ENCODE results near the gene GPAM.
"Not testable (repeated sequence)": the region's sequence is repeated elsewhere in the genome, so short reads cannot be mapped to it uniquely, and the experiment has no call there.

Gene GPAM

DNA sequence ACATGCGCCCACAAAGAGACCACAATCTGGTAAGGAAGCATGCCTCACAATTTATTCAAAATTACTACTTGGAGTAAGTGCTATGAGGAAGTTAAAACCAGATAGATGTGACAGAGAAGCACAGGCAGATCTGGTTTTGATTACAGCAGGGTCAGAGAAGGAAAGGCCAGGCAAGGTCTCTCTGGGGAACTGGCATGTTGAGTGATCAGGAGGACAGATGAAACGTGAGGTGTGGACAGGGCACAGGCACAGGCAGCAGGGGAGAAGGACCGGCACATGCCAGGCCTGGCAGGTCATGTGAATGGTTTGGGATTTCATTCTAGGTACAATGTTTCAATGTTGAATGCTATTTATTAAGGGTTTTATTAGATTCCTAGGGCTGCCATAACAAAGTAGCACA, 51.6 kb downstream of the GPAM start:
- no peak for DNase-seq (ENCODE audit: low read depth)

DNA sequence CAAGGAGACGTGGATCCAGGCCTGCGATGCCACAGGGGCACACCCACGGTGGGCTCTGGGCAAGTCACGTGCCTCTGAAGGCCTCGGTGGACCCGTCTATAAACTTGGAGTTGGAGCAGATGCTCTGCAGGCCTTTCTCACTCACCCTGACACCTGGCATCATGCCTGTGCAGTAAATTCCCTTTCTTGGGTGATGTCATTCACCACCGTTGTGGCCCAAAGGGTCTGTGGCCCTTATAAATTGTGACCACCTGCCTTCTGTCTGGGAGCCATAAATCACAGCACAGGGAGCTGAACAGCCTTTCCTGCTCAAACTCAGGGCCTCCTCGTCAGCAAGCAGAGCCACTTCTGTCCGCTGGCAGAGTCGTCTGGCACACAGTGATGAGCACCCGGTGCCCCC, 52.2 kb downstream of the GPAM start:
- no peak for DNase-seq (ENCODE audit: low read depth)

DNA sequence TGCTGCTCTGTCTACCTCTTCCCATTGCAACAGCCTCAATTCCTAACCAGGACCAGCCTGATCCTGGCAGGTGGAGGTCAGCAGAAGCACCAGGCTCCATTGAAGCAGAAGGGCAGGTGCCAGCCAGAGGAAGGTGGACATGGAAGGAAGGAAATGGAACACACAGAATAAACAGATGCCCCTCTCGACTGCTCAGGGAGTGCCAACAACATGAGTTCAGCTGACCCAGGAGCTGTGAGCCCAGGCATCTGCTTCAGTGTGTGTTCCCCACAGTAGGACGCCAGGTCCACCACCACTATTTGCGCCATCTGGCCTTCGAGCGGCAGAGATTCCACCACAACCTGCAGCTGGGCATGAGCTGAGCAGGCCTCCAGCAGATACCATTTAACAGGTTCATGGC, 56.7 kb downstream of the GPAM start:
- DNase-seq (ENCODE audit: low read depth) = no peak

DNA sequence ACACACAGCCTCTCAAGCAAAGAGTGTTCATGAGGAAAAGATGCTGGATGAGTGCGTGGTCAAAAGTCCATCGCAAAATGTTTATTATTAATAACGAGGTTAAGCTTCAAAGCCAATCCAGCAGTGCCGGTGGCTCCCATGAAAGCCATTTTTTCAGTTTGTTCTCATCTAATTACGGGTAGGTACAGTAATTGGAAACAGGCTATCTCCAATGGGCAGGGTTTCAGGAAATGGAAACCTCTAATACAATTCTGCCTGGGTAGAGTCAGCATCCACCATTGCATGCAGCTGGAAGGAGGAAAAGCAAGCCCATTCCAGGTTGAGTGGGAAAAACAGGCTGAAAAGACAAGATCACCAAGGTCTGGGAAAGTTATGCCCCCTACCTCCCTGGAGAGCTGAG, 57.4 kb downstream of the GPAM start:
- no peak for DNase-seq (ENCODE audit: low read depth)

DNA sequence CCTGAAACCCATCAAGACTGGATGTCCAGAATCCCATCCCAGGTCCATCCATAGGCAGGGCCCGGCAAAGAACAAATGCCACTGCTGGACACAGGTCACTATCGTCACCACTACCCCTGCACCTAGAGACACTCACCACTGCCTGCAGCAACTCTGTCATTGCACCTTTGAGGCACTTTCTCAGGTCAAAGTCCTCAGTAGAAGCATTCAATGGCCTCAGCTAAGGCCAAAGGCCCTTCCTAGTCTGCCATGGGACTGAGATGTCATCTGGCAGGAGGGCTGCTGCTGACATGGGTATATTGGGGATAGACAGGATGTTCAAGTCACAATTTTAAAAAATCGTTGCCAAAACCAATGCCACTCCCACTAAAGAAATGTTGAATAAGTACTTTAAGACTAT, 58.7 kb downstream of the GPAM start:
- DNase-seq (ENCODE audit: low read depth) = no peak

DNA sequence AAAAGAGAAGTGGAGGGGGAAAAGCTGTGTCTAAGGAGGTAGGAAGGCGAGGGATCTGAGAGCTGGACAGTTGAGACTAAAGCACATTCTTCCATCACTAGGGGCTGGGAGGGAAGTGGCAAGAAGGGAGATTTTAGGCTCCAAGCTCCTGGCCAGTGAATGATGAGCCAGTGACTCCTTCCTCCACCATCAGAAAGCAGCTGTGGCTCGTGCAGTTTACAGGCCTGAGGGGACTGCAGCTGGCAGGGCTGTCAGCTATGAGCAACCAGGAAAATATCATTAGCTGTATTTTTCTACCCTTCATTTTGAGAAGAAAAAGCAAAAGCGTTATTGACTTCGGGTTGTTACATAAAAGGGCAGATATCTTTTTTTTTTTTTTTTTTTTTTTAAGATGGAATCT, 60.7 kb downstream of the GPAM start:
- no peak for DNase-seq (ENCODE audit: low read depth)

DNA sequence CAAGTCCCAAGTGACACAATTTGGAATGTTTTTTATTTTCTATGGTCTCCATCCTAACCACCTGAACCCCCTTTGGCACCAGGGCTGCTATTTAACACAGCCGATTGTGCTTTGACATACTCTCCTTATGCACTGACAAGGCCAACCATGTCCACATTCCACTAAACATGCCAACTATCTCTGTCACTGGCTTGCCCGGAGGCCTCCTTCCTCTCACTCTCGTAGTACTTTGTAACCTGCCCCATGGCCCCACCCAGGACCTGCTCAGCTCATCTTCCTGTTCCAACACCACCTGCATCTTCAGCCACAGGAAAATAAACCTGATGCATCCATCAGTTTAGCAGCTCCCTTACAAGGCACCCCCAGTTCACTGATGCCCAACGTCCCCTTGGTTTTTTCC, 63.1 kb downstream of the GPAM start:
- no peak for DNase-seq (ENCODE audit: low read depth)

DNA sequence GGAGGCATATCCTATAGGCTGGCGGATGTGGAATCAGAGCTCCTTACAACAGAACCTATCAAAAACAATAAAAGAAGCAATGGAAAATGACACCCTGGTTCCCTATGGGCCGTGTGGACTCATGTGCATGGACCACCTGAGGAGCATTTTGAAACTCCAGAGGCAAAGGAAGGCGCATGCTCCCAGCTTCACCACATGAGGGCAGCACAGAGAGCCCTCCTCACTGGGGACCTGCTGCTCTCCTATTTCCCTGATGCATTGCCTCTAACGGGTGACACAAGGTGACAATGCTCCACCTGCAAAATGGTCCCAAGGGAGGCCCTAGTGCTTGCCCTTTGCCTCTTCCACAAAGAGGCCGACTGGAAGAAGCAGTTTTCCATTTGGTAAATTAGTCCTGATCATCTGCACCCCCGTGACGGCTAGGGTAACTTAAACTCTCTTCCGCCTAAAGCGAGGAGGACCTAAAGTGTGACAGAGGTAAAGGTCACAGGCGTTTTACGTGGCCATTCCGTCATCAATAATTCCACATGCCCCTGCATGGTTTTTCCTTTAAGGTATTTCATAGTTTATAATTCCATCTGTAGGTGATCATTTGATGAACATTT, 67.7 kb downstream of the GPAM start:
- peak; percentile 28 for DNase-seq (ENCODE audit: low read depth)

DNA sequence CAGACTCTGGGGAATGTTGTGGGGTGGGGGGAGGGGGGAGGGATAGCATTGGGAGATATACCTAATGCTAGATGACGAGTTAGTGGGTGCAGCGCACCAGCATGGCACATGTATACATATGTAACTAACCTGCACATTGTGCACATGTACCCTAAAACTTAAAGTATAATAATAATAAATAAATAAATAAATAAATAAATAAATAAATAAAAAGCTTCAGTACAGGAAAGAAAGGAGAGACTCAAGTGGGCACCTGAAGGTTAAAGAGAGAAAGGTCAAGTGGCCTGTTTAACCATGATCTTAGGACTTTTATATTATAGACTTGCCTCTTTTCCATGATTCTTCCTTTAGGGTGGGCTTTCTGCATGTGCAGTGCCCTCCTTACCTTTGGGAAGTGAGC, 73.8 kb downstream of the GPAM start:
- not testable (repeated sequence) for DNase-seq (ENCODE audit: low read depth)

Measured in activated T-cell treated with anti-CD3 and anti-CD28 coated beads for 48 hours (primary cell).